Measurements from ENCODE around the gene SIK3.
A peak's percentile ranks its signal among the peaks of the same experiment; 100 is the strongest.

Gene SIK3

DNA sequence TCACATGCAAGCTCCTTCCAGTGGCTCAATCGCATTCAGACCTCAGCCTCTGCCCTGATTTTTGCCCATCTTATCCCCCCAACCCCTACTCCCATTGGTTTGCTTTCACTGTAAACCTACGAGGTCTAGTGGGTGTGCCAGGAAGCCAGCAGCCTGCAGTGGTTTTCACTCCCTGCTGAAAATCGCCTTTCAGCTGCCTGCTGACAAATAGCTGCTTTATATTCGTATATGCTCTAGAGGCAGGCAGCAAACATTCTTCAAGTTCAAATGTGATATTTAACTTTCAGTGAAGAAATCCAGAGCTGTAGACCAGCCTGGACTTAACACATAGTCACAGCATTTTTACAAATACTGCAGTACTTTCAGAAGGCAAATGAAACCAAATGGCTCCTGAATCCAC is 168.1 kb downstream of the SIK3 start:
- Histone ChIP-seq H3K4me3 (ENCODE audit: low read length) (peak overlapping the region; percentile 53), H3F3A (ENCODE audit: insufficient read depth, low read length) (peaks cover 50% of the 10 kb centered on the region), H2AFZ (ENCODE audit: low read length) (no peak overlapping the region), H3K27ac (ENCODE audit: low read length) (peak overlapping the region; percentile 83), H3K79me2 (ENCODE audit: low read length) (peaks cover 57% of the 10 kb centered on the region), H3K4me2 (ENCODE audit: low read depth, low read length) (peak overlapping the region; percentile 87), H3K9ac (ENCODE audit: low read length) (peak overlapping the region; percentile 54), H3K9me3 (replicated peaks; ENCODE audit: insufficient read depth, low read length) (no peaks in the 10 kb centered on the region), H4K20me1 (ENCODE audit: insufficient read depth, low read length) (no peaks in the 10 kb centered on the region), H3K36me3 (replicated peaks; ENCODE audit: insufficient read depth, low read length) (no peaks in the 10 kb centered on the region), H3K9me2 (replicated peaks; ENCODE audit: insufficient read depth, low read length) (no peaks in the 10 kb centered on the region), H3K4me1 (ENCODE audit: low read length) (peaks cover 67% of the 10 kb centered on the region), H3K27me3 (replicated peaks; ENCODE audit: insufficient read depth, low read length) (no peaks in the 10 kb centered on the region)
- no peak for TF ChIP-seq EZH2phosphoT487 (IDR thresholded peaks at IDR 0.05; ENCODE audit: low read length)
- TF ChIP-seq EZH2 (optimal IDR thresholded peaks at IDR 0.05; ENCODE audit: low read depth, low read length), result no peak
- TF ChIP-seq, protein P1, sequence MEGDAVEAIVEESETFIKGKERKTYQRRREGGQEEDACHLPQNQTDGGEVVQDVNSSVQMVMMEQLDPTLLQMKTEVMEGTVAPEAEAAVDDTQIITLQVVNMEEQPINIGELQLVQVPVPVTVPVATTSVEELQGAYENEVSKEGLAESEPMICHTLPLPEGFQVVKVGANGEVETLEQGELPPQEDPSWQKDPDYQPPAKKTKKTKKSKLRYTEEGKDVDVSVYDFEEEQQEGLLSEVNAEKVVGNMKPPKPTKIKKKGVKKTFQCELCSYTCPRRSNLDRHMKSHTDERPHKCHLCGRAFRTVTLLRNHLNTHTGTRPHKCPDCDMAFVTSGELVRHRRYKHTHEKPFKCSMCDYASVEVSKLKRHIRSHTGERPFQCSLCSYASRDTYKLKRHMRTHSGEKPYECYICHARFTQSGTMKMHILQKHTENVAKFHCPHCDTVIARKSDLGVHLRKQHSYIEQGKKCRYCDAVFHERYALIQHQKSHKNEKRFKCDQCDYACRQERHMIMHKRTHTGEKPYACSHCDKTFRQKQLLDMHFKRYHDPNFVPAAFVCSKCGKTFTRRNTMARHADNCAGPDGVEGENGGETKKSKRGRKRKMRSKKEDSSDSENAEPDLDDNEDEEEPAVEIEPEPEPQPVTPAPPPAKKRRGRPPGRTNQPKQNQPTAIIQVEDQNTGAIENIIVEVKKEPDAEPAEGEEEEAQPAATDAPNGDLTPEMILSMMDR (IDR thresholded peaks at IDR 0.05; ENCODE audit: low read length), result no peak
- DNase-seq, result peak; percentile 57

DNA sequence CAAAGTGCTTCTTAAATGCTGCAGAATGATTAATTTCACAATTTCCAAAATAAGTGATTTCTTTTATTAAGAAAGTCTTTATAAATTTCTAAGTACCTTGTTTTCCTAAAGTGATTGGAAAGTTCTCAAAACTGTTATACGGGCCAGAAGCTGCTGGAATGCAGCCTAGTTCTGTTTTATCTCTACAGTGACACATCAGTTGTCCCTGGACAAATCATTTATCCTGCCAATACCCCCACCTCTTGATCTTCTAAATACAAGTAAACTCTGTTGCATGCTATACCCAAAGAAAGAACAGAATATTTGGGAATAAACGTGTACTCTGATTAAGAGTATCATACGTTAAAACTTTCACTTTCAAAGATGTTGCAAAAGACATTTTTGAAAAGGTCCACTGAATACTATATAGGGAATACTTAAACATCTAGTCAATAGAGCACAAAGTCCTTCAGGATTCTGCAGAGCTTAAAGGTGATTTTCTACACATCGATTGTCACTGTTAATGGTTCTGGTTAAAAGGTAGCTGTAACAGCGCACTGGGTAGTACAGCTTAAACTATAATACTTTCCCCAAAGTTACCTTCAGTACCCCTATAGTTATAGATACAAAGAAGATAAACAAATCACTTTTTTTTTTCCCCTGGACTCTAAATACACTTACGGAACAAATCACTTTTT is 168.7 kb downstream of the SIK3 start:
- Histone ChIP-seq H3K36me3 (replicated peaks; ENCODE audit: insufficient read depth, low read length) (no peaks in the 10 kb centered on the region), H3F3A (ENCODE audit: insufficient read depth, low read length) (peaks cover 55% of the 10 kb centered on the region), H3K9ac (ENCODE audit: low read length) (peak overlapping the region; percentile 54; the same call in 1 of the 2 replicates), H3K27me3 (replicated peaks; ENCODE audit: insufficient read depth, low read length) (no peaks in the 10 kb centered on the region), H3K9me3 (replicated peaks; ENCODE audit: insufficient read depth, low read length) (no peaks in the 10 kb centered on the region), H3K4me1 (ENCODE audit: low read length) (peaks cover 71% of the 10 kb centered on the region), H3K4me2 (ENCODE audit: low read depth, low read length) (peak overlapping the region; percentile 87), H2AFZ (ENCODE audit: low read length) (no peak overlapping the region), H3K9me2 (replicated peaks; ENCODE audit: insufficient read depth, low read length) (no peaks in the 10 kb centered on the region), H3K4me3 (ENCODE audit: low read length) (peak overlapping the region; percentile 53), H3K79me2 (ENCODE audit: low read length) (peaks cover 59% of the 10 kb centered on the region), H3K27ac (ENCODE audit: low read length) (peak overlapping the region; percentile 83; the same call in 1 of the 2 replicates), H4K20me1 (ENCODE audit: insufficient read depth, low read length) (no peaks in the 10 kb centered on the region)
- no peak for DNase-seq
- TF ChIP-seq EZH2phosphoT487 (IDR thresholded peaks at IDR 0.05; ENCODE audit: low read length), result no peak
- TF ChIP-seq, protein P1 (IDR thresholded peaks at IDR 0.05; ENCODE audit: low read length), result no peak
- TF ChIP-seq EZH2 (optimal IDR thresholded peaks at IDR 0.05; ENCODE audit: low read depth, low read length), result no peak

DNA sequence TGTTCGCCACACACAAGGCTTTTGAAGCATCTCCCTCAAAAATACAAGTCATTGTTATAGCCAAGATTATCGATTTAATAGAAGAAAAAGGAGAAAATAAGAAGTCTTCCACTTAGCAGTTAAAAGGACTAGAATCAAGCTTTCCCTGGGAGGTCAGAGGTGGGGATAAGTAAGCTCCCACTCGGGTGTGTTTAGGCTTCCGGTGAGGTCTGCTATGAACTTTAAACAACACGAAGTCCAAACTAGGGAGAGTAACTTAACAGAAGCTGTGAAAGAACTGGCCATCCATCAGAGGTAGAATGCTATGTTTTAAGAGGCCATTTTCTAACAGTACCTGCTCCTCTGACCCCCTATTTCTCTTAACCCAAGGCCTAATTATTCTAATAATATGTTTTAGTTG is 169.4 kb downstream of the SIK3 start:
- Histone ChIP-seq H3K27me3 (replicated peaks; ENCODE audit: insufficient read depth, low read length) (no peaks in the 10 kb centered on the region), H3F3A (ENCODE audit: insufficient read depth, low read length) (peaks cover 57% of the 10 kb centered on the region), H3K36me3 (replicated peaks; ENCODE audit: insufficient read depth, low read length) (no peaks in the 10 kb centered on the region), H3K4me2 (ENCODE audit: low read depth, low read length) (peak overlapping the region; percentile 87; the same call in 1 of the 2 replicates), H3K79me2 (ENCODE audit: low read length) (peaks cover 62% of the 10 kb centered on the region), H3K9me3 (replicated peaks; ENCODE audit: insufficient read depth, low read length) (no peaks in the 10 kb centered on the region), H2AFZ (ENCODE audit: low read length) (no peak overlapping the region), H4K20me1 (ENCODE audit: insufficient read depth, low read length) (no peaks in the 10 kb centered on the region), H3K4me3 (ENCODE audit: low read length) (no peak overlapping the region), H3K27ac (ENCODE audit: low read length) (peak overlapping the region; percentile 96; the same call in 1 of the 2 replicates), H3K9me2 (replicated peaks; ENCODE audit: insufficient read depth, low read length) (no peaks in the 10 kb centered on the region), H3K9ac (ENCODE audit: low read length) (no peak overlapping the region), H3K4me1 (ENCODE audit: low read length) (peaks cover 76% of the 10 kb centered on the region)
- TF ChIP-seq EZH2 (optimal IDR thresholded peaks at IDR 0.05; ENCODE audit: low read depth, low read length), result no peak
- no peak for TF ChIP-seq EZH2phosphoT487 (IDR thresholded peaks at IDR 0.05; ENCODE audit: low read length)
- TF ChIP-seq, protein P1 (IDR thresholded peaks at IDR 0.05; ENCODE audit: low read length), result no peak
- DNase-seq, result no peak

Measured in MM.1S (cell line).